ENCODE results near the gene RPAP2. TPM values are rescaled to one million over a fixed set of nuclear protein-coding genes. Genes with fewer than 3 reads are reported as not detected.

The RPAP2 gene
- total and polyA plus RNA-seq, 2 donors (not counting 3 experiments of a cell fraction or from before 2014, with no cell fraction given) = 4.3 to 24.9 TPM

GRCh38 chr1:92441697-92442342 is 143.0 kb downstream of the RPAP2 start:
- Histone ChIP-seq H3K4me2 (ENCODE audit: insufficient read depth, low read length) (no peak overlapping the region), H3K27me3 (ENCODE audit: control insufficient read depth in 2 of 2, insufficient read depth in 2 of 2, low read length in 2 of 2) (peaks cover 0 to 4% of the 10 kb centered on the region in 2 experiments), H2AFZ (ENCODE audit: low read depth, low read length) (no peak overlapping the region), H3K9ac (replicated peaks; ENCODE audit: extremely low read depth, insufficient read depth, low read length) (no peak overlapping the region), H3K9me1 (replicated peaks; ENCODE audit: control insufficient read depth, extremely low read depth, insufficient read depth, low read length) (no peaks in the 10 kb centered on the region), H4K20me1 (replicated peaks; ENCODE audit: control insufficient read depth, extremely low read depth, insufficient read depth, low read length) (no peaks in the 10 kb centered on the region), H3K79me2 (ENCODE audit: control insufficient read depth, insufficient read depth, low read length) (no peaks in the 10 kb centered on the region), H3K27ac (ENCODE audit: insufficient read depth, low read depth, low read length) (no peak overlapping the region), H3K4me3 (replicated peaks in 1 of 3; ENCODE audit: insufficient read depth in 1 of 3, low read depth in 1 of 3, low read length in 3 of 3) (no peak overlapping the region), H3K9me3 (replicated peaks; ENCODE audit: control insufficient read depth, insufficient read depth, low read length) (no peaks in the 10 kb centered on the region), H3K36me3 (ENCODE audit: control insufficient read depth in 2 of 2, extremely low read depth in 1 of 2, insufficient read depth in 2 of 2, low read length in 2 of 2) (no peaks in the 10 kb centered on the region), H3K4me1 (ENCODE audit: control insufficient read depth, extremely low read depth, insufficient read depth, low read length) (peaks cover 7% of the 10 kb centered on the region)
- ChIA-PET CTCF (interaction anchor here (0.8 to 1.5 kb wide), 4 partner anchors 9 to 376 kb away, joined by 3 to 5 read pairs (median 4); no protein-coding TSS in a partner anchor), POLR2A (no interaction called here)
- FAIRE-seq (no peak), DNase-seq (ENCODE audit: low read depth, low spot score) (no peak)
- intact Hi-C loops (cut with micrococcal nuclease) = no loop called here
- dilution Hi-C loops (cut with MboI; ENCODE audit: extremely low pct_ligation_motif_present, low sequenced_read_pairs) = no loop called here
- TF ChIP-seq FOS (IDR thresholded peaks at IDR 0.05; ENCODE audit: borderline replicate concordance, insufficient read depth, low read length) = no peak
- no peak for TF ChIP-seq POLR2AphosphoS5 (IDR thresholded peaks at IDR 0.05; ENCODE audit: insufficient read depth, low read depth, low read length)
- TF ChIP-seq POLR2A (IDR thresholded peaks at IDR 0.05; ENCODE audit: low read depth, low read length) = no peak
- TF ChIP-seq MAX (IDR thresholded peaks at IDR 0.05; ENCODE audit: insufficient read depth, insufficient read length) = no peak
- no peak for TF ChIP-seq CTCF (IDR thresholded peaks at IDR 0.05; ENCODE audit: extremely low read depth in 1 of 2, insufficient read depth in 1 of 2, low read depth in 1 of 2, low read length in 2 of 2)
- no peak for TF ChIP-seq GATA2 (IDR thresholded peaks at IDR 0.05; ENCODE audit: insufficient read depth, insufficient read length, low read depth, low read length)
- TF ChIP-seq JUN (IDR thresholded peaks at IDR 0.05; ENCODE audit: borderline replicate concordance, insufficient read depth, insufficient read length, low read depth) = no peak
- no peak for TF ChIP-seq MYC (IDR thresholded peaks at IDR 0.05; ENCODE audit: low read depth, low read length)
- TF ChIP-seq EZH2 (IDR thresholded peaks at IDR 0.05; ENCODE audit: borderline replicate concordance, low read depth, low read length, severe bottlenecking) = no peak
- no TSS peak for BruUV-seq (replicated peaks)

Data from endothelial cell of umbilical vein (primary cell).